ENCODE results near the gene CABYR.

- TF ChIP-seq POLR2A (IDR thresholded peaks at IDR 0.05; ENCODE audit: low read length): no peak
- TF ChIP-seq GATA1 (IDR thresholded peaks at IDR 0.05; ENCODE audit: low read depth, low read length): no peak
Measured at GRCh38 chr18:24161304-24161703, 22.4 kb downstream of the CABYR start.

Measured in erythroblast (primary cell).